ENCODE data around the gene GP1BB.

Gene GP1BB

DNA sequence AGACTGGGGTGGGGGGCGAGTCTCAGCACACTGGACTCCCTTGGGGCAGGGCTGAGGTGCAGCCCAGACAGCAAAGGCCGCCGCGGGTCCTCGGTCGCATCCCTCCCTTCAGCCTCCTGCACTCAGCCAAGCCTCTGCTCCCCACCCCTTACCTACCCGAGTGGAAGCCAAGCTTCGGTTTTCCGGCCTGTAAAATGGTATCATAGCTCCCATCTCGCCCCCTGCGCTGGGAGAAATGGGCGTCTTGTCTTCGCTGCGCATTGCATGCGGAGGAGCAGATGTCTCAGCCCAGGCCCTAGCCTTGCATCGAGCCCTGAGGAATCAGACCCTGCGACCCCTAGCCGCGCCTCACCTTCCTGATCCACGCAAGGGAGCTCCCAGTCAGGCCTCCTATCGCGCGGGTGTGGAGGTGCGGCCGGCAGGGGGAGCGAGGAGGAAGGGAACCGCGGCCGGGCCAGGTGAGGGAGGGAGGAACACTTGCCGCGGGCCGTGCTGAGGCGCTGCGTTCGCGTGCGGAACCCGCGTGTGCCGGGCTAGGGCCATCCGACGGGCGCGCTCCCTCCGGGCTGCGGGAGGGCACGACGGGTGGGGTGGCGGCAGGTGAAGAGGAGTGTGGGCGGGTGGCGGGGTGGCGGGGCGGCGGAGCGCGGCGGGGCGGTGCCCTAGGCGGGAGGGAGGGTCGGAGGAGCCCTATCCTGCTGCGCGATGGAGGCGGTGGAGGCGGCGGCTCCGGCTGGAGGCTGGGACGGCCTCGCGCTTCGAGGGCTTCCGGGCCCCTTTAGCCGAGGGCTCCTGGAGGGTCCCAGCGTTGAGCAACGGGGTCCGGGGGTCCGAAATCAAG lies 33.2 kb downstream of the GP1BB start:
- no peak for DNase-seq

DNA sequence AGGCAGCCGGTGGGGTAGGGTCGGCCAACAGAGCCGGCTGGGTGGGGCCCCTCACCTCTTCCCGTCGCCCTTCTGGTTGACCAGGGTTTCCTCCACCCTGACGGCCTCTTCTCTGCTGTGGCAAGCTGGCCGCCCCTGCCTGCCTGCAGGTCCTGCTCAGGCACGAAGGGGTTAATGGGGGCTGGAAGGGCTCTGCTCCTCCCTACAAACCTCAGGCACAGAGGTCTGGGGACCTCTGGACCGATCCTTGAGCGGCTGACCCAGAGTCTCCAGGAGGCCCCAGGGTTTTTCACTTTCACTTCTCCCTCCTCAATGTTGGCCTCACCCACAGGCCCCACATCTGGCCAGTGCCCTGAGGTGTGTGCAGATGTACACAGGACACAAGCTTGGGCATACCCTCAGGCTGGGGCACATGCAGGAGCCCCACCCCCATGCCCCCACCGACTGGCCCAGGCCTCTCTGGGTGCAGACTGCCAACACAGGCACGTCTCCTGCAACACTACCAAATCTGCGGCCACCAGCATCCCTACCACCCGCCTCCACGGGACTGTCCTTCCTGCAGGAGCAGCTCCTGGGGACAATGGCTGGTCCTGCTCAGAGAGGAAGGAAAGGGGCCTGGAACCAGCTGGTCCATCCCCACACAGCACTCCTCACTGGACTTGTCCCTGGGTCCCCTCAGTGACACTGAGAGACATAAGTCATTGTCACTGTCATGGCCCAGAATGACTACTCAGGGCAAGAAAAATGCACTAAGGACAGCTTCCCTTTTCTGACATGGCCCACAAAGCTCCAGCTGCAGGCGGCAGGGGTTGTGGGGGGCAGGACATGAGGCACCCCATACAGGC lies 34.0 kb downstream of the GP1BB start:
- no peak for DNase-seq

DNA sequence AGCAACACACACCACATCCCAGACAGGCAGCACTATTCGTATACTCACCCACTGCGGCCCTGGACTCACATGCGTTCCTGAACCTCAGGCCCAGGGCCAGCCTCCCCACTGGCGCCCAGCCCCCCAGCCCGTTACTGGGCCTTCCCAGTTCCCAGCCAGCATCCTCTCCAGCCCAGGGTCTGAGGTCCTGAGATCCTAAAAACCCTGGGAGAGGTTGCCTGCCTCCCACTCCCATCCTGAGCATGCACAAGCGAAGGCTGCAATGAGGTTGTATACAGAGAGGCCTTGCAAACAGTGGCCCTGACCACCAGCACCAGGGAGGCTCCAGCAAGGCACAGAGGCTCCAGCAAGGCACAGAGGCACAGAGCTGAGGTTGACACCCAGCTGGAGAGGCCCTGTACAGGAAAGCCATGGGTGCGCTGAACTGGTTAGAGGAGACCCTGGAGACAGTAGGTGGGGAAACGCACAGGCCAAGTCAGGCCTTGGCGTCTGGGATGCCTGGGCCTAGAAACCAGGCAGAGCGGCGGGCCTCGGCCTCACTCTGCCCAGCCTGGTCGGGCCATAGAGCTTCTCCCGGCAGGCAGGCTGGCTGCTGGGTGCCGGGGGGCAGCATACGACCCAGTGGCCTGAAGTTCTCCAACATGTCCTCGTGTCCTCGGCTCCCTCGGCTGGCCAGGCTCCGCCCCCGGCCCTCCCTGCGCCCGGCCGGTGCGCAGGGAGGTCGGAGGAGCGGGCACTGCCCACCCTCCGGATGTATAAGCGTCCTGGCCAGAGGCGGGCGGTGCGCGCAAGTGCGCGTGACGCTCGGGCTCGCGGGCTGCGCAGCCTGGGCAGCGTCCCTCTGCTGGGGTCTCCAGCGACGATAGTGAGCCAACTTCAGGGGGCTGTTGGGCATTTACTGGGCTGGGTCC lies 34.9 kb downstream of the GP1BB start:
- DNase-seq, result no peak

DNA sequence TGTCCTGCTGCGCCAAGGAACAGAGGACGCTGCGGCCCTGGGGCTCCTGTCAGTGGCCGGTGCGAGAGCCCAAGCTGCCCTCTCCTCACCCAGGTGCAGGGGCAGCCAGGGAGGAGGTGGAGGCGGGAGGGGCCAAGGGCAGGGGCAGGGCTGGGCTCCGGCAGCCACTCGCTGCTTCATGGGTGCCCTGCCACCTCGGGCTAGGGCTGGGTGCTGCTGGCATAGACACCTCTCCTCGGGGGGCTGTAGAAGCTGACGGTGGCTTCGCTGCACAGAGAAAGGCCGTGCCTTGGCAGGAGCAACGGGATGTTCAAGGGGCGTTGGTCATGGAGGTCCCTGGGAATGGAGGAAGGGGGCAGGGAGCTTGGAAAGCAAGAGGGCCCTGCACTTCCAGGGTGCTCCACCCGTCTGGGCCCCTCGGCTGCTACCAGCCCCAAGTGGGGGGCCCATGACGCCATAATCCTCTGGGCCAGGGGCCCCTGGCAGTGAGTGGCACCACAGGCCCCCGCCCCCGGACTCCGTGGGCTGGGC lies 35.6 kb downstream of the GP1BB start:
- no peak for DNase-seq

DNA sequence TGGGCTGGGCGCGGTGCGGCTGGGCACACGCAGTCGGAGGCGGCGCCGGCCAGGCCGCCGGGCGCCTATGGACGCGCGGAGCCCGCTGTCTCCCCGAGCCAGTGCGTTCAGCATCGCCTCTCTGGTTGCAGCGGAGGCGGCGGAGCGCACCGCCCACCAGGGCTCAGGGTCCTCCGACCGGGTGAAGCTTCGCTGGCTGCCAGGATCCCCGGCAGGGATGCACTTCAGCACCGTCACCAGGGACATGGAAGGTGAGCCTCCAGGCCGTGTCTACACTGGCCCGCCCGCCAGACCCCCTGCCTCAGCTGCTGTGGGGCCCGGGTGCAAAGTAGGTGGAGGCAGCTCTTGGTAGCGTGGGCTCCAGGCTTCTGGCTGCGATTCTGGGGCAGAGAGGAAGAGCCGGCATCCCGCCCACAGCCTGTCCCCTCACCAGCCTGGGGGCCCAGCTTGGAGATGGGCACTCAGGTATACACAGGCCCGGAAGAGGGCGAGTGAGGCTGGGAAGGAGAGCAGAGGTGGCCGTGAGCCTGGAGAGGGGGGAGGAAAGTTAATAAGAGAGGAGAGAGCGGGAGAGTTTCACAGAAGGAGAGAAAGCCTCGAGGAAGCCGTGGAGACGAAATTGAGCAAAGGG lies 36.2 kb downstream of the GP1BB start:
- DNase-seq, result no peak

DNA sequence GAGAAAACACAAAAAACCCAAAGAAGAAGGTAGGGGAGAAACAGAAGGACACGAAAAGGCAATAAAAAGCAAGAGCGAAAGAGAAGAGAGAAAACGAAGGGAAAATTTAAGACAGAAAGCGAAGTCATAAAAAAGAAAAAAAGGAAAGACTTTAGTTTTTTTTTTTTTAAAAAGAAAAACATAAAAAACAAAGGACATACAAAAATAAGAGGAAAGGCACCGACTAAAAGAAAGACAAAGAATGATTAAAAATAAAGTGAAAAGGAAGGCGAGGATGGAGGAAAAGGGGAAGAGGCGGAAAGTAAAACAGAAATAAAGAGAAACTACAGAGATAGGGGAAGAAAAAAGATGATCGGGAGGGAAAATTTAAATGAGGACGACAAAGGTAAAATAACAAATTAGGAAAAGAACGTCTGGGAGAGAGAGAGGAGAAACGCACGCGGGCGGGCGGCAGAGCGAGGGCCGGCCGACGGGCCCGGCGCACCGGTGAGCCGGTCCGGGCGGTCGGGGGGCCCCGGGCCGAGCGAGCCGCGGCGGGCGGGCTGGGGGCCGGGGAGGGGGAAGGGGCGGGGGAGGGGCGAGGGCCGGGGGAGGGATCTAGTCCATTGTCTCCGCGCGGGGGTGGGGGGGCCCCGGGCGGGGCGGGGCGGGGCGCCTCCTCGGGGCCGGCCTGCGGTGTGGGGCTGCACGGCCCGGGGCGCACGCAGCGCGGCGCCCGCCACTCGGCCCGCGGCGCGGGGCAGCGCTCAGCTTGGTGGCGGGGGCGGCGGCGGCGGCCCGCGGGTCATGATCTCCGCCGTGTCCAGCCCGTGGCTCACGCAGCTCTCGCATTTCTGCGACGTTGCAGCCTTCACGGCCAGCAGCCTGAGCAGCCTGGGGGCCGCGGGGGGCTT lies 37.0 kb downstream of the GP1BB start, which contains the start of gene TBX1:
TSS of gene TBX1 (plus strand) at position 721 of the 893 bp plus-strand sequence. CDS start at position 787, 66 bp downstream.
- DNase-seq, result no peak

DNA sequence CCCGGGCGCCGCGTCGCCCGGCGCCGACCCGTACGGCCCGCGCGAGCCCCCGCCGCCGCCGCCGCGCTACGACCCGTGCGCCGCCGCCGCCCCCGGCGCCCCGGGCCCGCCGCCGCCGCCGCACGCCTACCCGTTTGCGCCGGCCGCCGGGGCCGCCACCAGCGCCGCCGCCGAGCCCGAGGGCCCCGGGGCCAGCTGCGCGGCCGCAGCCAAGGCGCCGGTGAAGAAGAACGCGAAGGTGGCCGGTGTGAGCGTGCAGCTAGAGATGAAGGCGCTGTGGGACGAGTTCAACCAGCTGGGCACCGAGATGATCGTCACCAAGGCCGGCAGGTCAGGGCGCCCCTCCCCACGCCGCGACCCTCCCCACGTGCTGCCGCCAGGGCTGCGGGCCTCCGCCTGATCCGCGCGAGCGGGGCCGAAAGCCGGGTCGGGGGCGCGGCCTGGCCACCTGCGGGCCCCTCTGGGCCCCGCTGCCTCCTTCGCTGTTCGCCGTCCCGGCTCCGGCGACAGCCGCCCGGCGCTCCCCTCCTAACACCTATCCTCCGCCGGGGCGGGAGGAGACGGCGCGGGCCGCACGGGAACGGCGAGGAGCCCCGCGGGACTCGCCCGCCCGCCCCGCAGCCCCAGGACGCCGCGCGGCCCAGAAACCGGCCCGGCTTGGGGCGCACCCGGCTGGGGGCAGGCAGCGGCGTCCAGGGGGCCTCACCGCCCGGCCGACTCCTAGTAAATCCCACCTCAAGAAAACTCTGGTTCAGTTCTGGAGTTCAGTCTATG lies 37.8 kb downstream of the GP1BB start:
- no peak for DNase-seq

DNA sequence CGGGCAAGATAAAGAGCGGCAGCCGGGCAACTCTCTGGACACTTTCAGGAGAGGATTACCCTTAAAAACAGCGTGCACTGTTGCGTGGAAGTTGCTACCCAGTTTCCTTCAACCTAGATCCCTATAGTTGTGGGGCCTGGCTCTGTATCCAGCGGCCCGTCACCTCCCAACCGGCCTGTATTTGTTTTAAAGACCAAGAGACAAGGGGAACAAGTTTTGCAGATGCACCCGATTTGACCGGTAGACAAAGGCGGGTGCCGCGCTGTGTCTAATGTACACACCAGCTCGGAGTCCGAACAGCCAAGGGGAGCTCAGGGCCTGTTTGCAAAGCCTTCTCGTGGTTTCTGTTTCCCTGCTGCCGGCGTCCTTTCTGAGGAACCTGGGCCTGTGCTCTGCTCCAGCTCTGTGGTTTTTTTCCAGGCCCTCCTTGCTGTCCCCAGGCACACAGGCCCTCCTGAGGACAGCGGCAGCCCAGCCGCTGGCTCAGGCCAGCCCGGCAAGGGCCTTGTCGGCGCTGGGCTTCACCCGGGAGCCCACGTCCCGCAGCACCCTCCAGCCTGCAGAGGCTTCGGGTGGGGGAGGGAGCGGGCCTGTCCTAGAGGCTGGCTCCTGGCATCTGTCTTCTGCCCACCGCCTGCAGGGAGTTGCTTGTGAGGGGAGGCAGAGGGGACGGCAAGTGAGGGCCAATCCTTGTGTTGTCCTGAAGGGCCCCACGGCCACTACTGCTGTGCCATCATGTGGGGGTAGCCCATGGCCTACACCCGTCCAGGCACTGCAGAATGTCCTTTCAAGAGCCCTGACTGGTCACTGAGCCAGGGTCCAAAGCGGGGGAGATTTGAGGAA lies 38.6 kb downstream of the GP1BB start:
- no peak for DNase-seq

DNA sequence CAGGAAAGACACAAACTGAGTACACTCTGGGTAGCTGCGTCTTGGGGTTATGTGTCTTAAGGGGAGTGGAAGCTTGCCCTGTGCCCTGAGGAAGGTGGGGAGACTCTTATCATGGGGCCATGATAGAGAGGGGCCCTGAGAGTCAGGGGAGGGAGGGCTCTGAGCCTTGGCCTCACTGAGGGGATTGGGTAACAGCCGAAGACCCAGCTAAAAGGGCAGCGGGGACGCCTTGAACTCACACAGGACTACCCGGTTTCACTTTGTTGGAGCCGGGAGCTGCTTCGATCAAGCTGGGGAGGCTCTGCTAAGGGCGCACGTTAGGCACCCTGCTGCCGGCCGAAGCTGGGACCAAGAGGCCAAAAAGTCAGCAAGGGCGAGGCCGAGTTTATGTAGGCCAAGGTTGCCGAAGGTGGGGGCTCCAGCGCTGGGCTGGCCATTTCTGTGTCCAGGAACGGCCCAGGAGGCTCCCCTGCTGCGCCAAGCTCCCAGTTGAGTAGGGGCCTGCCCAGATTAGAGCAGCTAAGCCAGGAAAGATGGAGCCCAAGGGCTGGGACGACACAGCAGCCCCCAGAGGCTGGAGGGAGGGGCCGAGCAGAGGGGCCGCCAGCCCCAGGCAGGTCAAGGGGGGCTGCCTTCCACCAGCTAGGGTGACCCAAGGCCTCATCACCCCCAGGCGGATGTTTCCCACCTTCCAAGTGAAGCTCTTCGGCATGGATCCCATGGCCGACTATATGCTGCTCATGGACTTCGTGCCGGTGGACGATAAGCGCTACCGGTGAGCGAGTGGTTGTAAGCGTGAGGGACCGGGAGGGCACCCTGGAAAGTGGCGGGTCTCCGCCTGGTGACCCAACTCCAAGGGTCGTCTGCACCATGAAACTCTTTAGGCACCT lies 39.5 kb downstream of the GP1BB start:
- no peak for DNase-seq

DNA sequence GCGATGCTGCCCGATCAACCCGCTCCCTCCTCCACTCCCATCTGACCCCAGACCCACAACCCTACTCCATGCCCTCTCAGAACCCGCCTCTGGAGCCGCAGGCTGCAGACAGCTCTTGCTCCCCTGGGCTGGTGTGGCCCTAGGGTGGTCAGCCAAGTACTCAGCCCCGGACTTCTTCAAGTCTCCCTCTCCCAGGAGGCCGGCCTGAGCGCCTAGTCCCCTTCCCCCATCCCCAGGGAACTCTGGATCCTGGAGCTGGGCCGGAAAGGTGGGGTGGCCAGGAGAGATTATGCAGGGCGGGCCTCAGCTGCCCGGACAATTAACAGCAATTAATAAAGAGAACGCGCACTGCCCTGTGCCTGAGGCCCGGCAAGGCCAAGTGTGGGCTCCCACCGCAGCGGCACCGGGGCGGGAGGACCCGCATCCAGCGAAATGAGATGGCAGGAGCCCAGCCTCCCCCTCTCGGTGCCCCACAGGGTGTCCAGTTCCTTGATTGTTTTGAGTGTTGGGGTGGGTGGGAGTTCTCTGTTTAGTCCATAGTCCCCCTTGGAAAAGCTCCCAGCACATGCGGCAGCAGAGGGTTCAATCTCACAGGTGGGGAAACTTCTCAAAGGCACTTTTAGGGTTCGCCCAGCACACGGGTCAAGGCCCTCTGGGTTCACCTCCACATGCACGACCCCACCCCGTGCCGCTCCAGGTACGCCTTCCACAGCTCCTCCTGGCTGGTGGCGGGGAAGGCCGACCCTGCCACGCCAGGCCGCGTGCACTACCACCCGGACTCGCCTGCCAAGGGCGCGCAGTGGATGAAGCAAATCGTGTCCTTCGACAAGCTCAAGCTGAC lies 40.3 kb downstream of the GP1BB start:
- DNase-seq, result no peak

DNA sequence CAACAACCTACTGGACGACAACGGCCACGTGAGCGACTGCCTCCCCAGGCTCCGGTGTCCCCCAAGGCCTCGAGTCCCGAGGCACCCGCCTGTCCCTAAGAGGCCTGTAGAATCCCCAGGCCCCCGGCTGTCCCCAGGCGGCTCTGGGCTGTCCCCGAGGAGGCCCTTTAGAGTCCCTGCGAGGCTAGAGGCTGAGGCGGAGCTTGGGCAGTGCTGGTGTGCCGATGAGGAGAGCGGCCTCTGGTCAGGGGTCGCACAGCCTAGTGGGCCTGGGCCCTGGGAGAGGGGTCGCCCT lies 40.9 kb downstream of the GP1BB start:
- no peak for DNase-seq

DNA sequence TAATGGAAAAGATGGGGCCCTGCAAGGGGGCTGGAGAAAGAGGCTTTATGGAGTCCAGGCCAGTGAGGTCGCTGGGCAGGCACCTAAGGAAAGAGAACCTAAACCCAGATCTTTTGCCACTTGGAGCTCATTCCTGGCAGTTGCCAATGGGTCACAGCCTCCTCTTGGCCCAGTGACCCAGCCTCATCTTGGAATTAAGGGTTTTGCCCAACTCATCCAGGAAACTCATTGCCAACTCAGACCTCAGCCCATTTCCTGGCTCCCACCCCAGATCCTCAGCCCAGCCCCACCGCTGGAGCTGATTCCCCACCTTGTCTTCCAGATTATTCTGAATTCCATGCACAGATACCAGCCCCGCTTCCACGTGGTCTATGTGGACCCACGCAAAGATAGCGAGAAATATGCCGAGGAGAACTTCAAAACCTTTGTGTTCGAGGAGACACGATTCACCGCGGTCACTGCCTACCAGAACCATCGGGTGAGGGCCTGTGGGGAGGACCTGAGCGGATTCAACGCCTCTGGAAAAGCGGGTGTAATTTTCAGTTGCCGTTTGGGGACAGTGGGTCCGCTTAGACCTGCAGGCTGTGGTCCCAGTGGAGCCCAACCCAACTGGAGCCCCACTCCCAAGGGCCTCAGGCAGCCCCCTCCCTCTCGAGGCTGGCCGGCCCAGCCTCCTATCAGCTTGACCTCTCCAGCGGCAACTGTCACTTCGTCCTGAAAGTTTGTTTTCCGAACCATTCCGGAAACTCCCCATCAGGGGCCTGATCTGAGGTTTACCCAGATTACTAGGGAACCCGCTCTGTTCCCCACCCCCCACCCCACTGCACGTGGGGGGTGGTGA lies 41.5 kb downstream of the GP1BB start:
- no peak for DNase-seq

DNA sequence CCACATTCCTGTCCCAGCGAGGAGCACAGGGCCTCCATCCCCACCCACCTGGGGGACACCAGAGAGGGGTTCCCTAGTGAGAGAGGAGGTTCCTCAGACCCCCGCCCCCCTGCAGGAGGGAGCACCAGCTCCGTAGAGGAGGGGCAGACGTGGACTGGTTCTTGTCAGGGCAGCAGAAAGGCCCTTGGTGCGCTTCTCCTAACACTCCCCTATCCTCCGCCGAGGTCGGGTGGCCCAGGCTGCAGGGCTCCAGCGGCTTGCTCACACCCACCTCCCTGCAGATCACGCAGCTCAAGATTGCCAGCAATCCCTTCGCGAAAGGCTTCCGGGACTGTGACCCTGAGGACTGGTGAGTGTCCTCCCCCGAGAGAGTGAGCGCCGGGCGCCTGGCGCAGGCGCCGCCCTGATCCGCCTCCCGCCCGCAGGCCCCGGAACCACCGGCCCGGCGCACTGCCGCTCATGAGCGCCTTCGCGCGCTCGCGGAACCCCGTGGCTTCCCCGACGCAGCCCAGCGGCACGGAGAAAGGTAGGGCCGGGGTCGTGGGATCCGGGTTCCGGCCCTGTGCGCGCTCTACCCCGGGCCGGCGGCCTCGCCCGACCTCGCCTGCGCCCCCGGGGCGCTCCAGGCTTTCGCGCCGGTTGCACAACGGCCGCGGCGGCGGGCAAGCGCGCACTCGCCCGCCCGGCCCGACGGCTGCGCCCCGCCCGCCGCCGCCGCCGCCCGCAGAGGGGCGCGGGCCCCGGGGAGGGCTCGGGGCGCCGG lies 42.3 kb downstream of the GP1BB start:
- DNase-seq, result no peak

DNA sequence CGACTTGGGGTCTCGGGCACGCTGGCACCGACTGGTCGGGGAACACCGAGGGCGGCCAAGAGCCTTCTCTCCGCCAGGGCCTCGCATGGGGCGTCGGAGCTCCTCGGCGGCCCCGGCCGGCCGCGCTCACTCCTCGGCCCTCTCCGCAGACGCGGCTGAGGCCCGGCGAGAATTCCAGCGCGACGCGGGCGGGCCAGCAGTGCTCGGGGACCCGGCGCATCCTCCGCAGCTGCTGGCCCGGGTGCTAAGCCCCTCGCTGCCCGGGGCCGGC lies 42.8 kb downstream of the GP1BB start:
- DNase-seq, result no peak

DNA sequence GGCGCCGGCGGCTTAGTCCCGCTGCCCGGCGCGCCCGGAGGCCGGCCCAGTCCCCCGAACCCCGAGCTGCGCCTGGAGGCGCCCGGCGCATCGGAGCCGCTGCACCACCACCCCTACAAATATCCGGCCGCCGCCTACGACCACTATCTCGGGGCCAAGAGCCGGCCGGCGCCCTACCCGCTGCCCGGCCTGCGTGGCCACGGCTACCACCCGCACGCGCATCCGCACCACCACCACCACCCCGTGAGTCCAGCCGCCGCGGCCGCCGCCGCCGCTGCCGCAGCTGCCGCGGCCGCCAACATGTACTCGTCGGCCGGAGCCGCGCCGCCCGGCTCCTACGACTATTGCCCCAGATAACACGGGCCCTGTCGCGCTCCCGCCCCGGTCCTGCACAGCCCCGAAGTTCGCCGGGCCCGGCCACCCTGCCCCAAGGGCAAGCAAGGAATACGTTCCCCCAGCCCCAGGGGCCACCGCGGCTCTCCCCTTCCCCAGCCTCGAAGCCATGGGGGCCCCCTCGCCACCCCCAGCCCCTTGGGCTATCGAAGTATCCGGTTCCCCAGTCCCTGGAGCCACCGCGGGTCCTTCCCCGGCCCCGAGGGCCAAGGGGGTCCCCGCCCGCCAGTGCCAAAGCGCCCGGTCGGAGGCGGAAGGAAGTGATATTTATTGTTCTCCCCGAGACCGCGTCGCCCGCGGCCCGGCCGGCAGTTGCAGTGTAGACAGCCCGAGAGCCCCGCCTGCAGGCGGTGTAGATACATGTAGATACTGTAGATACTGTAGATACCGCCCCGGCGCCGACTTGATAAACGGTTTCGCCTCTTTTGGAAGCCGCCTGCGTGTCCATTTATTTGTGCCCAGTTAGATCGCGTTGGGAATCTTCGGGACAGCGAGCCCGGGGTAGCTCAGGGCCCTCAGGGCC lies 43.4 kb downstream of the GP1BB start:
- DNase-seq, result no peak

Data from NCI-H526 treated with DMSO at 0.1 percent for 48 hours (cell line).